ENCODE results near the gene SERTAD4.
"Not testable (repeated sequence)": the region's sequence is repeated elsewhere in the genome, so short reads cannot be mapped to it uniquely, and the experiment has no call there.

The SERTAD4 gene

DNA sequence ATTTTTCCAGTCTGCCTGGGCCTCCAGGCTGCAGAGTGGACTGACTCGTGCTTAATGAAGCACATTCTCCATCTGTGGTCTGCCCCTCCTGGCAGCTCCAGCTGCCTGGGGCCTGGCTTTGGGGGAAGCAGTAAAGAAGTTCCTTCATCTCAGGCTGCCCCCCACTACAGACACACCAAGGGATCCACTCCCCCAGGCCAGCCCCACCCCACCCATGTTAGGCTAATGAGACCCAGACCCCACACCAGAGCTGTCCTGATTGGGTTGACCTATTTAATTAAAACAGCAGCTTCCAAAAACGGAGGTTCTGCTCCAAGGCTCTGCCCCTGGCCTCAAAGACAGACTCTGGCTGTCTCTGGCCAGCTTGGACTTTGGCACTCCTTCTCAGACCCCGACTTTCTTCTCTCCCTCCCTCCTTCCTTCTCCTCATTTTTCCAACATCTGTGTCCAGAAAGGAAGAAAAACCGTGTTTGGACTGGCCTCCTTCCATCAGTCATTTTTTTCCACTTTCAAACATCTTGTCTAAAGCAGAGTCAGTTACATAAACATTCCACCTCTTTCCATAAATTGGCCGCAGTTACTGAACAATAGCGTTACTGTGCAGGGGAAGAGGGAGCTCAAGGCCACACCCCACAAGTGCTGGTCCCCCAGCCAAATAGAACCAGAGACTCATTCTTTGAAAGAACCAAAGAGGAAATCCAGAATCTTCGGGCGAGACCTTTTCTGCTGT lies 29.7 kb downstream of the SERTAD4 start:
- no peak for DNase-seq

DNA sequence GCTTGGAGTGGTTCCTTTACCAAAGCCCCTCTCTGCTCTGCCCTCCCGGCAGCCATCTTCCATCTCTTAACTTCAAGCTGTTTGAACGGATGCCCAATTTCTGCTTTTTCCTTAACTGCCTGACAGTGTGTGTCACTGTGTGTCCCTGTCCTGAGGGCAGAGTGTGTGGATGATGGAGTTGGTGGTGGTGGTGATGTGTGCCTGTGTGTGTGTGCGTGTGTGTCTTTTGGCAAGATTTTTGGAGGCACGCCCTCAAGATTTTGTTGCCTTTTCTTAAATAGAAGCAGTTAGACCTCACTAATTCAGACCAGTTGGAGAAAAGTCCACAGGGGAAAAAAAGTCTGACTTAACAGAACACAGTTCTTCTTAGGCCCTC lies 30.3 kb downstream of the SERTAD4 start:
- DNase-seq: no peak

DNA sequence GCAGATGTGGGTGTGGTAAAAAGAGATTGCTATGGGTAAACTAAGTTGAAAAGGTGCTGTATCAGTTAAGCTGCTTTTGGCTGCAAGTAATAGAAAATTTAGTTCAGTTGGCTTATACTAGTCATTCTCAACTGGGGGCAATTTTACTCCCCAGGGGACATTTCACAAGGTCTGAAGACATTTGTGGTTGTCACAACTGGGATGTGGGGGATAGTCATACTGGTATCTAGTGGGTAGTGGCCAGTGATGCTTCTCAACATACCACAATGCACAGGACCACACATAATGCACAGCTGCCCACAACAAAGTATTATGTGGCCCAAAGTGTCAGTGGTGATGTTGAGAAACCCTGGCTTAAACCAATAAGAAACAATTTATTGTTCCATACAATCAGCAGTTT lies 31.4 kb downstream of the SERTAD4 start:
- no peak for DNase-seq

DNA sequence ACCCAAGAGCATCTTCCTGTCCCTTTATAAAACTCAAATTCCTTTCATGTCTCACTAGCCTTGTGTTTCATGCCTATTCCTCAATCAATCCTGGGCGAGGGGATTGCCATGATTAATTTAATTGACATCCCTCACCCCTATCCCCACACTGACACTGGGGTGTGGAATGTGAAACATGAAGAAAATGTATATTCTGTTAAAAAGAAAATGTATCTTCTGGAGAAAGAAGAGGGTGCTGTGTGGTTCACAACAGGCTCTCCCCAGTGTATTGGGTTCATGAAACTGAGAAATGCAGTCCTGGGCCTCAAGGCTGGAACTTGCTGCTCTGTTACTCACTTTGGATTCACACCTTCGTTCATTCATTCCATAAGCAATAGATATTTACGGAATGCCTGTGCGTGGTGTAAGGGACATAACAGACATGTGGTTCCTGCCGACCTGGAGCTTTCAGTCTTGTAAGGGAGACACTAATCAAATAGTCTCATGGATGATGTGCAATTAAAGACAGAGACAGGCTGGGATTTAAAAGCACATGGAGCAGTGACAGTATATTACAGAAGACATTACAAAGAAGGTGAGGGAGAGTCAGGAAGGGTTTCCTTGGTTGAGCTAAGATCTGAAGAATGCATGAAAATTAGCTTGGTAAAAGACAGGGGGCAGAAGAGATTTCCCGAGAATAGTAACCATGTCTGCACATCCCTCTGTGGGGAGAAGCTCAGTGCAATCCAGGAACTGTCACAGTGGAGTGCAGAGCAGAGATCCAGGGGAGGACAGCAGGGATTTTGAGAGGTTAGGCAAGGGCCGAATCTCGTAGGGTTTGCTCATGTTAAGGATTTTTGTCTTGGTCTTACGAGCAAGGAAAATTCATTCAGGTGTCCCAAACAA lies 32.1 kb downstream of the SERTAD4 start:
- DNase-seq: no peak

DNA sequence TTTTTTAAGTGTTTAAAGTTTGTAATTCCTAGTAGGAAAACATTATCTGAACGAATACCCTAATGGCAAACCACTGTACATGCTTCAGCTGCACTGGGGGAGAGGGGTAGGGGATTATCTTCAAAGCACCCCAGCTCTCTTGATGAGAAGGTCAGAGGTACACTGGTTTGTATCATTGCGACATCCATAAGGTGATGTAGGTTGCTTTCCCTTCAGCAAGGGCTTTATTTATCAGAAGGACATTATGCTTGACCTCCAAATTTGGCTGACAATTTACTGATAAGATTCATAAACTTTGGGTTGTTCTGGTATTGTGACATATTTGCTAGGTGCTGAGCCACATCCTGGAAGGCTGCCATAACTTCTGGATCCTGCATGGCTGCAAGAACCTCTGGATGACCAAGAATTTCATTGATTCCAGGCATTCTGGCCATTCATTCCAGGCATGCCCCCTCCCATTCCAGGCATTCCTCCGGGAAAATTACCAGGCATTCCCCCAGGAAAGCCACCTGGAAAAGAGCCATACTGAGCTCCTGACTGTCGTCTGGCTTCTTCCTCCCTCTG lies 32.9 kb downstream of the SERTAD4 start:
- DNase-seq: not testable (repeated sequence)

DNA sequence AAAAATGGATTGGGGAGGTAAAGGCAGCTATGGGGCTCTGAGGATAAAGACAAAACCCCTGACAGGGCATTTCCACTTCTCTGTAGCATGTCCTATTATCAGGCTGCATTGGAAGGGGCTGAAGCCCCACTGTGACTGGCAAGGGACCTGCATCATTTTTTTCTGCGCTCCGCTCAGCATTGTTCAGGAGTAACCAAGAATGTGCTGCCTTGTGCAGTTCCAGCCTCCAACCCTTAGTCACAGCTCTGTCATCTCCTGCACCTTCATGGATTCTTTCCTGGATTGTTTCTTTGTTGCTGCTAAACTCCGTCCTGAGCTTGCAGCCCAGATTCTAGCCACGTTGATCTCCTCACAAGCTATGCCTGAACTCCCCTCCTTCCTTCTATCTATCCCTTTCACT lies 37.4 kb downstream of the SERTAD4 start:
- DNase-seq: no peak

DNA sequence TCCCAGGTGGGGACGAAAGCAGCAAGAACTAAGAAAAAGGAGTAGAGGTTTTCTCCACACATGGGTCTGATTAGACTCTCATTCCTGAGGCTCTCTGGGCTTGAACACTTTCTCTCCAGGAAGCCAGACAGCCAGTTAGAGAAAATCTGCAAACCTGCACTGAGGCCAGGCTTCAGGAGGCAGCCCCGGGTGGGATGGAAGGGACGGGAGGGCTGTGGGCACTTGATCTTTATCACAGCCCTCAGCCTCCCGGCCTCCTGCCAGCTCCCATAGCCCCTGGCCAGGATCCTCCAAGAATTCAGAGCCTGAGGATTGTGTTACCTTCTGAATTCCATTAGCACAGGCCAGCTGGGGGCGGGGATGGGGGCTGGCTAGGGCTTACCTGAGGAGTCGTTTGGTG lies 40.1 kb downstream of the SERTAD4 start:
- no peak for DNase-seq

DNA sequence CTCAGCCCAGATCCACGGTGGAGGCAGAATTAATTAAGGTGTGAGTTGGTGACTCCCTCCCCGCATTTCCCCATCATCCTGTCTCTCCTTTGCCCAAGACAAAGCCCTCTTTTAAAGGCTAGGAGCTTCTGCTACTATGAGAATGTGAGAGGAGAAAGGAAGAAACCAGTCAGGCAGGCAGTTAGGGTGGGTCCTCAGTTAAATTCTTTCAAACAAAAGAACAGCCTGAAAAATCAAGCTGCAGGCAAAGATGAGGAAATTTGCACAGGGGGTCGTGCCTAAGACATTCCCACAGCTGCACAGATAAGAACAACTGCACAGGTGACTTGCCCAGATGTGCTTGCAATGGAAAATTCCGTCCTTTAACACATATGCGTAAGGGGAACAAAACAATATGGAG lies 47.6 kb downstream of the SERTAD4 start:
- DNase-seq: no peak

DNA sequence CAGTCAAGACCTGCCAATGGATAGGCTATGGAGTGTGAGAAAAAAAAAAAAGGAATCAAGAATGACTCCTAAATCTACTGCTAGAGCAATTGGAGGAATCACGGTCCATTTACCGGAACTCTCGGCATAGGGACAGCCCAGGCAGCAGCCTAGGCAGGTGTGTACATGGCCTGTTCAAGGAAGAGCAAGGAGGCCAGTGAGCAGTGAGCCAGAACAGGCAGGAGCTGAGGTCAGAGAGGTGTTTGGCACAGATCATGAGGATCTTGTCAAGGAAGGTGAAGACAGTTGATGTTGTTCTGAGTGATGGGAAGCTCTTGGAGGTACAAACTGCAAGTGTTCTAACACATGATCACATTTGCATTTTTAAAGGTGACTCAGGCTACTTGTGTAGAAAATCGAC lies 55.5 kb downstream of the SERTAD4 start:
- DNase-seq: no peak

DNA sequence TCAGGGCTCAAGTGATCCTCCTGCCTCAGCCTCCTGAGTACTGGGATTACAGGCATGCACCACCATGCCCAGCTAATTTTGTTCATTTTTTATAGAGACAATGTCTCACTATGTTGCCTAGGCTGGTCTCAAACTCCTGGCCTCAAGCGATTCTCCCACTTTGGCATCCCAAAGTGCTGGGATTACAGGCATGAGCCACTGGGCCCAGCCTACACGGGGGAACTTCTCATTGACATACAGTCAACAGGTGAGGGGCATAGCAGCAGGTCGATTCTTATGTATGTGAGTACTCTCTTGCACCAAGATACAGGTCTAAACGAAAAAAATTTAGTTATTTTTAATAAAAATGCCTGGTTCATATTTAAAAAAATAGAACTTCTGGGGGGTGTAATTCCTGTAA lies 56.7 kb downstream of the SERTAD4 start:
- no peak for DNase-seq

DNA sequence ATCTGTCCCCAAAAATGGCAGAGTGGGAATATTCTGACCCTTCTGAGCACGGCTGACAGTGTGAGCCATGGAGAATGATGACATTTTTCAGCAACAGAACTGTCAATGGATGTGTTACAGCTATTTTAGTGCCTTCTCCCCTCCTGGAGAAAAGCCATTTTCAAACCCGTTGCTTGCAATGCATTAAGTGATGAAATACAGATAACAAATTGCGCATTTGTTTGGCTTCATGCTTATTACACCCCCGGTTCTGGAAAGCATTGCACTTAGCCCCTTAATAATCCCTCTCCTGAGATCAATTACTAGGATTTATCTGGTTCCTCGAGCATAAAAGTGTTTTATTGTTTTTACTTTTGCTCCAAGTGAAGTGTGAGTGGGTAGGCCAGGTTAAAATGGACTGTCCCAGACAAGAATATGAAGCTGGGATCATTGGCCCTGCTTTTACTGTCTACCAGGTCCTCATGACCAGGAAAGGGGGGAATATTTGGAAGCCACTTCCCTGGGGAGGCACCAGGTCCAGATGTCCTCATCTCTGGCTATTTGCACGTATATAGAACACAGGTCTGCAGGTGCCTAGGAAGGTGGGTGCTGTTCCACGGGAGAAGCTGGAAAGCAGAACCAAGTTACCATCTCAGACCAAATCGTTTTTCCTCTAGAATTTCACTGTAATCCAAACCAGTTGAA lies 58.6 kb downstream of the SERTAD4 start:
- no peak for DNase-seq

DNA sequence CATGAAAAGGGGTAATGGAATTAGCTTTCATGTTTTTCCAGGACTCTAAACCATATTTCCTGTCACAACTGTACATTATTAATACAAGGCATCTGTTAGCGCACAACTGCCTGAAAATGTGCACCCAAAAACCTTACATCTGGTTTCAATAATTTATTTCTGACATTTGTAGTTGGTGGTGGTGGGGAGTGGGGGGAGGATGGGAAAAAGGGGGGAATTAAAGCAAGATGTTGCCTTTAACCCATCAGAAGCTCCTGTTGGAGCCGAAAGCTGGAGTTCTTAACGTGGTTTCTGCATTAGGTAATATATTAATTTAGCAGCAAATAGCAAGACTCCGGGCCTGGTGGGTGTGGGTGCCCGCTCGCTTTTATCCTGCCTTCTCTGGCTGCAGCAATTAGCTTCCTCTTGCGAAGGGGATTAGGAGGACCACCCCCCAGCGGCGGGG lies 59.2 kb downstream of the SERTAD4 start:
- no peak for DNase-seq

DNA sequence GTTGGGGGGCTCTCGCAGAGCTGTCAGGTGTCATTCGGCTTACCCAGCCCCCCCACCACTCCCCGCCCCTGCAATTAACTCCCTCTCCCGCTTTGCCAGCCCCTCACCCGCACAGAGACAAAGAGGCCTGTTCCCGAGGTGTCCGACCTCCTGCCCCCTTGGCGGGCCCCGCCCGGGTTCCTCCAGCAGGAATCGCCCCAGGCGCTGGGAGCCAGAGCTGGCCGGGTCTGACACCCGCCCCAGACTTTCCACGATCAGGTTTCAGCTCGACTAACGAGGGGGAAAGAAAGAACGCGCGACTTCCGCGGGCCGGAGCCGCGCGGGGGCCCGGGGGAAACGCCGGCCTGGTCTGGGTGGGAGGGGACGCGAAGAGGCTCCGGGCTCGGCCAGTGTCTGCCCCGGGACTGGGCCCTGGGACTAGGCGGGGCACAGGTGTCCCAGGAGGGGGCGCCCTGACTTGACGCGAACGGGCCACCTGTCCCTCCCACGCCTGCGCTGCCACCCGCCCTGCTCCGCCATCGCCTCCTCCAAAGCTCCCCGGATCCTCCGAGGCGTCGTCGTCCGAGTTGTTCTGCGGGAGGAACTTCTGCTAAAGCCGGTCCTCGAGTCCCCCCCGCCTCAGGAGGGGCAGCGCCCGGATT lies 59.8 kb downstream of the SERTAD4 start:
- peak; percentile 66 to 76 for DNase-seq

DNA sequence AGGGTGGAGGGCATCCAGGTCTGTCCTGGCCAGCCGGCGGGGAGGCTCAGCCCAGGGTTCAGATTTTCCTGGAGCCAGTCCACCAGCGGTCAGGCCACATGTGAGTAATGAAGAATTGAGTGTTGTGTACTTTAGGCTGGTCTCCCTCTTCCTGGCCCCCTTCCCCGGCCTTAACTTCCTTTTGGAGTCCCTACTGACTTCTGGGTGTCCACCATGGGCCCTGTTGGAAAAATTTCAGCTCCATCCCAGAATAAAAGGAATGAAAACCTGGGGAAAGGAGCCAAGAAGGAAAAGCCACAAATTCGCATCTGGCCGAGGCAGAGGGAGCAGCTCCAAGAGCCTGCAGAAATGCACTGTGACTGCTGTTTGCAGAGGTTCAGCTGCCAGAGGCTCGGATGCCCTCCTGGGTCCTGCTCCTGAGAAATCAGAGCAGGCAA lies 60.6 kb downstream of the SERTAD4 start:
- no peak for DNase-seq

DNA sequence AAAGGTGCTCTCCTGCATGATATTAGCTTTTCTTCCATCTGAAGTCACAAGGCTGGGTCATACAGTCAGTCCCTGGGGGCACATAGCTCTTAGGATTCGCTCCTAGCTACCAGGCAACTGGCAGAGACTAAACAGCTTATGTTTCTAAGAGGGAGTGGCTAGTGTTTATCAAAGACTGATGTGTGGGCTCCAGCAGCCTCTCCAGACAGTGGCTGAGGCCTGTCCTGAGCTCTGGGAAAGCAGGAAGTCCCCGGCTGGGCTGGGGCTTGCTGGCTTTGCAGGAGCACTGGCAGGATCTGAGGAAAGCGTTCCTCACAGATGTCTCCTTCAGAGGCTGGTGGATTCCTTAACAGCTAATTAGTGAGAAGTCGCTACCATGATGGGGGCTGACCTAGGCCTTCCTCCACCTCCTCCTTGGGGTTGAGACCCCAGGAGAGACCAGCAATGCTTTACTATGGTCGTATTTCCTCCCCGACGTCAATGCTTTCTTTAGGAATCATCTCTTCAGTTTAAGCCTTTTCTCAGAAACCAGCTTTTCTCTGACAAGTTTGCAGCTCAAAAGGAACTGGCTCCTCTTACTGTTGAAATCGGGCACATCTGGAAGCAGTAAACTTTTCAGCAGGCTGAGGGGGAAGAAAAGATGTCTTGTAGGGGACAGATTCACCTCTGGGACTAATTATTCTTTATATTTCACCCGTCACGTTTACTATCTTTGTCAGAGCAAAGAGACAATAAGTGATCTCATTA lies 62.6 kb downstream of the SERTAD4 start:
- peak in 1 of 2 experiments; percentile 9 for DNase-seq

Data from NCI-H1930 (cell line).